B cell (primary cell): ENCODE measurements around the gene ZNRF4.

Experiments
- CTCF ChIP-seq: fragments of 200-600 bp; IDR thresholded peaks from one replicate; pipeline ENCODE4 v1.8.0; 2022; ENCODE audit warnings: antibody characterized with exemption, mild to moderate bottlenecking
- EZH2 ChIP-seq: IDR thresholded peaks from 2 replicates; pipeline ENCODE4 v1.6.1; 2012; ENCODE audit warnings: borderline replicate concordance, low read depth, mild to moderate bottlenecking, moderate library complexity, low read length; ENCODE audit not compliant: insufficient read depth, poor library complexity, severe bottlenecking

- TF ChIP-seq CTCF (no peak), EZH2 (no peak)
Measured at GRCh38 chr19:5432687-5433086, 22.5 kb upstream of the ZNRF4 start.
